Measurements from ENCODE around the gene IFNA16. TPM values are rescaled to one million over a fixed set of nuclear protein-coding genes. Genes with fewer than 3 reads are reported as not detected.
"Not testable (repeated sequence)": the region's sequence is repeated elsewhere in the genome, so short reads cannot be mapped to it uniquely, and the experiment has no call there.

IFNA16 gene
- total RNA-seq, 1 experiment from 2014 or later, result not detected

DNA sequence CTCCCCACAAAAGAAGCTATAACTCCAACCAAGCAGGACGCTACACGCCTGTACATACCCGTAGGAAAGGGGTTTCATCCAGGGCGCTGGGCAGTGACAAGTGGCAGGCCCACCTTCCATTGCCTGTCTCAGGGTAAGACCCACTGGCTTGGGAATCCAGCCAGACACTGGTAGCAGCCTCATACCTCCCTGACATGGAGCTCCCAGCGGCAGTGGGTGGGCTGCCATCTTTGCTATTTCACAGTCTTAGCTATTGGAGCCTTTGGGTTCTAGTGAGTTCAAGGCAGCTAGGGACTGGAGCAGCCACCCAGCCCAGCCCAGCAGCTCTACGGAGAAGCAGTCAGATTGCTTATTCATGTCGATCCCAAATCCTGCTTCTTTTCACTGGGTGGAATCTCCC is 6.8 kb downstream of the IFNA16 start:
- H3K27me3 Mint-ChIP-seq (ENCODE audit: low read depth), result peaks cover 4% of the 10 kb centered on the region
- H3K4ac ChIP-seq (ENCODE audit: low read depth, low read length), result no peak overlapping the region

DNA sequence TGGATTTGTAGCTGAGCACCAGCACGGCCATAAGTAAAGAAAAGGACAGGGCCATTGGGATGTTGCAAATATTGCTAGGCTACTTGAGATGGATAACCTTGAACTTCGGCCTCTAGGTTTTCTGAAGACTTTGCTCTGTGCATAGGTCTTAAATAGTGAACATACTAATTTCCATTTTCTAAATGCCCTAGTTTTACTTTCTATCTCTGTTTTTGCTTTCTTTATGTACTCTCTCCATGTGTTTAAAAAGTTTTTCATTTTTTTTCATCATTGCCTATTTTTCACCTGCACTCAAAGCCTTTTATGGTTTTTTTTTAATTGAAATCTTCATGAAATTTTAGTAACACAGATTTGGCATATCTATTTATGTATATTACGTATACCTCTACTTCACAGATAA is 10.1 kb downstream of the IFNA16 start, which contains the start of gene IFNA10:
Gene IFNA10 (minus strand): TSS at position 101 of the 400 bp plus-strand sequence. CDS start 46 bp downstream, at position 55.
- no CpG with 5 or more reads among the region's 3 CpGs for WGBS (ENCODE audit: extremely low coverage, insufficient read length, low lambda C conversion rate)
- not testable (repeated sequence) for H3K27me3 Mint-ChIP-seq (ENCODE audit: low read depth)

More for the DNA sequence above, 6.8 kb downstream of the IFNA16 start:
- H3K23ac ChIP-seq (ENCODE audit: insufficient read length, low read depth, low read length), result no peak overlapping the region
- H3K14ac ChIP-seq (ENCODE audit: insufficient read depth, low read length), result no peak overlapping the region
- no CpG with 5 or more reads among the region's 7 CpGs for WGBS (ENCODE audit: extremely low coverage, insufficient read length, low lambda C conversion rate)
- no peak overlapping the region for H4K91ac ChIP-seq (ENCODE audit: insufficient read length, low read depth, low read length)
- no peaks in the 10 kb centered on the region for H3K27me3 ChIP-seq (ENCODE audit: insufficient read depth, low read length)
- no peaks in the 10 kb centered on the region for H3K4me1 ChIP-seq (ENCODE audit: insufficient read depth, low read length)
- Mint-ChIP-seq H3K9me3 (no peaks in the 10 kb centered on the region), H3K36me3 (ENCODE audit: insufficient read depth in 1 of 3, low read depth in 3 of 3) (no peaks in the 10 kb centered on the region), H3K4me1 (peaks cover 0 to 6% of the 10 kb centered on the region in 2 experiments; a peak in 2 of 4 replicates), H3K4me3 (no peak overlapping the region), H3K27ac (no peak overlapping the region)
- H4K5ac ChIP-seq (ENCODE audit: insufficient read length, low read depth, low read length), result no peak overlapping the region
- H3K79me2 ChIP-seq (ENCODE audit: insufficient read depth, low read length), result no peaks in the 10 kb centered on the region
- no peak overlapping the region for H2BK15ac ChIP-seq (ENCODE audit: low read depth, low read length)
- H3K27ac ChIP-seq (ENCODE audit: insufficient read length, low read depth, low read length), result no peak overlapping the region
- DNase-seq, result no peak
- no peak overlapping the region for H2BK20ac ChIP-seq (ENCODE audit: low read depth, low read length, poor library complexity, severe bottlenecking)
- H3K9ac ChIP-seq (ENCODE audit: extremely low read depth, insufficient read length, low read length), result no peak overlapping the region
- H3K18ac ChIP-seq (ENCODE audit: insufficient read length, low read depth, low read length), result no peak overlapping the region
- no peaks in the 10 kb centered on the region for H3K79me1 ChIP-seq (ENCODE audit: insufficient read depth, low read depth, low read length, poor library complexity, severe bottlenecking)
- H4K8ac ChIP-seq (replicated peaks; ENCODE audit: insufficient read length, low read depth, low read length), result no peak overlapping the region
- no peak overlapping the region for H3K4me2 ChIP-seq (ENCODE audit: insufficient read depth, insufficient read length, low read length)
- no peak overlapping the region for H2BK120ac ChIP-seq (ENCODE audit: low read depth, low read length, poor library complexity, severe bottlenecking)
- H4K20me1 ChIP-seq (ENCODE audit: control insufficient read depth, insufficient read depth, insufficient read length), result no peaks in the 10 kb centered on the region
- no peak overlapping the region for H3T11ph ChIP-seq (ENCODE audit: low read length)
- no peaks in the 10 kb centered on the region for H3K23me2 ChIP-seq (ENCODE audit: insufficient read length, low read depth, low read length, poor library complexity, severe bottlenecking)
- H2BK12ac ChIP-seq (ENCODE audit: insufficient read length, low read depth, low read length), result no peak overlapping the region
- no peaks in the 10 kb centered on the region for H3K9me3 ChIP-seq (ENCODE audit: control insufficient read depth, low read depth, low read length)
- no peak overlapping the region for H3K56ac ChIP-seq (ENCODE audit: insufficient read length, low read depth, low read length)
- TF ChIP-seq, protein P1, sequence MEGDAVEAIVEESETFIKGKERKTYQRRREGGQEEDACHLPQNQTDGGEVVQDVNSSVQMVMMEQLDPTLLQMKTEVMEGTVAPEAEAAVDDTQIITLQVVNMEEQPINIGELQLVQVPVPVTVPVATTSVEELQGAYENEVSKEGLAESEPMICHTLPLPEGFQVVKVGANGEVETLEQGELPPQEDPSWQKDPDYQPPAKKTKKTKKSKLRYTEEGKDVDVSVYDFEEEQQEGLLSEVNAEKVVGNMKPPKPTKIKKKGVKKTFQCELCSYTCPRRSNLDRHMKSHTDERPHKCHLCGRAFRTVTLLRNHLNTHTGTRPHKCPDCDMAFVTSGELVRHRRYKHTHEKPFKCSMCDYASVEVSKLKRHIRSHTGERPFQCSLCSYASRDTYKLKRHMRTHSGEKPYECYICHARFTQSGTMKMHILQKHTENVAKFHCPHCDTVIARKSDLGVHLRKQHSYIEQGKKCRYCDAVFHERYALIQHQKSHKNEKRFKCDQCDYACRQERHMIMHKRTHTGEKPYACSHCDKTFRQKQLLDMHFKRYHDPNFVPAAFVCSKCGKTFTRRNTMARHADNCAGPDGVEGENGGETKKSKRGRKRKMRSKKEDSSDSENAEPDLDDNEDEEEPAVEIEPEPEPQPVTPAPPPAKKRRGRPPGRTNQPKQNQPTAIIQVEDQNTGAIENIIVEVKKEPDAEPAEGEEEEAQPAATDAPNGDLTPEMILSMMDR (conservative IDR thresholded peaks at IDR 0.05), result no peak
- no peak overlapping the region for H2AK5ac ChIP-seq (ENCODE audit: insufficient read length, low read length)
- no peak overlapping the region for H2BK5ac ChIP-seq (ENCODE audit: insufficient read length, low read length)
- no peak overlapping the region for H2AFZ ChIP-seq (ENCODE audit: low read length)

More for the DNA sequence above, 10.1 kb downstream of the IFNA16 start, which contains the start of gene IFNA10:
- H2BK12ac ChIP-seq (ENCODE audit: insufficient read length, low read depth, low read length); H3K14ac ChIP-seq (ENCODE audit: insufficient read depth, low read length); H3T11ph ChIP-seq (ENCODE audit: low read length); H3K79me1 ChIP-seq (ENCODE audit: insufficient read depth, low read depth, low read length, poor library complexity, severe bottlenecking); H2AFZ ChIP-seq (ENCODE audit: low read length); H3K27me3 ChIP-seq (ENCODE audit: insufficient read depth, low read length); H3K56ac ChIP-seq (ENCODE audit: insufficient read length, low read depth, low read length); DNase-seq; H2BK15ac ChIP-seq (ENCODE audit: low read depth, low read length); H3K36me3 Mint-ChIP-seq (ENCODE audit: insufficient read depth in 1 of 3, low read depth in 3 of 3); H2BK5ac ChIP-seq (ENCODE audit: insufficient read length, low read length); H3K27ac Mint-ChIP-seq; H3K18ac ChIP-seq (ENCODE audit: insufficient read length, low read depth, low read length); H3K79me2 ChIP-seq (ENCODE audit: insufficient read depth, low read length); H4K5ac ChIP-seq (ENCODE audit: insufficient read length, low read depth, low read length); H3K4ac ChIP-seq (ENCODE audit: low read depth, low read length); H2AK5ac ChIP-seq (ENCODE audit: insufficient read length, low read length); H3K23ac ChIP-seq (ENCODE audit: insufficient read length, low read depth, low read length); H3K4me1 Mint-ChIP-seq; H3K27ac ChIP-seq (ENCODE audit: insufficient read length, low read depth, low read length); H3K9me3 Mint-ChIP-seq; H3K9me3 ChIP-seq (ENCODE audit: control insufficient read depth, low read depth, low read length); H3K4me2 ChIP-seq (ENCODE audit: insufficient read depth, insufficient read length, low read length); H2BK20ac ChIP-seq (ENCODE audit: low read depth, low read length, poor library complexity, severe bottlenecking); H4K91ac ChIP-seq (ENCODE audit: insufficient read length, low read depth, low read length); H4K20me1 ChIP-seq (ENCODE audit: control insufficient read depth, insufficient read depth, insufficient read length); H3K4me1 ChIP-seq (ENCODE audit: insufficient read depth, low read length); H2BK120ac ChIP-seq (ENCODE audit: low read depth, low read length, poor library complexity, severe bottlenecking); H4K8ac ChIP-seq (replicated peaks; ENCODE audit: insufficient read length, low read depth, low read length); H3K9ac ChIP-seq (ENCODE audit: extremely low read depth, insufficient read length, low read length); H3K23me2 ChIP-seq (ENCODE audit: insufficient read length, low read depth, low read length, poor library complexity, severe bottlenecking); H3K4me3 Mint-ChIP-seq: not testable (repeated sequence)
